GM18517 (cell line): Measurements from ENCODE around the gene SLC4A8.
"Not testable (repeated sequence)": the region's sequence is repeated elsewhere in the genome, so short reads cannot be mapped to it uniquely, and the experiment has no call there.

ENCODE experiments used
- ATAC-seq: cut with Tn5 transposase; IDR thresholded peaks from one replicate; pipeline ENCODE4 v1.9.1; 2021; ENCODE audit warnings: mild to moderate bottlenecking, moderate library complexity; ENCODE audit not compliant: unreplicated experiment

SLC4A8 gene

GRCh38 chr12:51471111-51471864 is 46.7 kb downstream of the SLC4A8 start:
- no peak for ATAC-seq

- ATAC-seq, result no peak
Measured at GRCh38 chr12:51472984-51473383, 48.4 kb downstream of the SLC4A8 start.

GRCh38 chr12:51473947-51474346 is 49.3 kb downstream of the SLC4A8 start:
- ATAC-seq, result no peak

GRCh38 chr12:51475543-51475942 is 50.9 kb downstream of the SLC4A8 start:
- ATAC-seq, result no peak

GRCh38 chr12:51480978-51481377 is 56.3 kb downstream of the SLC4A8 start:
- ATAC-seq, result no peak

- ATAC-seq, result no peak
Measured at GRCh38 chr12:51482929-51483697, 58.5 kb downstream of the SLC4A8 start.

DNA sequence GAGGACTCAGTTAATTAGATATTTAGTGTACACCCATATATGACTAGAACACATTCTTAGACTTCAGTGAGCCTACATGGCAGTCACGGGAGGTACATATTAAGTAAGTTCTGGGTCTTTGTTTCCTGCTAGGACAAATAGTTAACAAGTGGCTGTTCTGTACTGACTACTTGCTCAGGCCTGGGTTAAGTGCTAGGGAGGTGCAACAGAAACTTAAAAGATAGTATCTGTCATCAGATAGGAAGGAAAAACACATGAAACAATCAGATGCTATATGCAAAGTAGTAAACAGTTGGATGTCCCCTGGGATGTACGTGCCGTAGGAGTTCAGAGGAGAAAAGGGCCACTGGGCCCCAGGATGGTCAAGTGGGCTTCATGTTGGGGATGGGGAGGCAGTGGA is 59.5 kb downstream of the SLC4A8 start:
- ATAC-seq, result no peak

- ATAC-seq, result no peak
Measured at GRCh38 chr12:51488281-51488680, 63.6 kb downstream of the SLC4A8 start.

GRCh38 chr12:51493281-51493680 is 68.7 kb downstream of the SLC4A8 start:
- ATAC-seq, result no peak

DNA sequence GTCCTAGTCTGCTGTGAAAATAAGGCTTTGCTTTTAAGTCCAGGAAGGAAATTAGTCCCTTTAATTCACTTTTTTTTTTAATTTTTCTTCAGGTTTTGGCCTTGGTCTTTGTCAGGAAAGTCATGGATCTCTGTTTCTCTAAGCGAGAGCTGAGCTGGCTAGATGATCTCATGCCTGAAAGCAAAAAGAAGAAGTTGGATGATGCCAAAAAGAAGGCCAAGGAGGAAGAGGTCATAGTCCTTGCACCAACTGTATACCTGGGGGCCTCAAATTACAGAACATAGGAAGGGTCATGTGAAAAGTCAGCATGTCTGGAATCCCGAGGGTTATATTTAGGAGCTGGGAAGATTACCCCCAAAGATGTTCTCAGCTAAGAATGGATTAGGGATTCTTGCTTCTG is 72.3 kb downstream of the SLC4A8 start:
- ATAC-seq, result no peak

DNA sequence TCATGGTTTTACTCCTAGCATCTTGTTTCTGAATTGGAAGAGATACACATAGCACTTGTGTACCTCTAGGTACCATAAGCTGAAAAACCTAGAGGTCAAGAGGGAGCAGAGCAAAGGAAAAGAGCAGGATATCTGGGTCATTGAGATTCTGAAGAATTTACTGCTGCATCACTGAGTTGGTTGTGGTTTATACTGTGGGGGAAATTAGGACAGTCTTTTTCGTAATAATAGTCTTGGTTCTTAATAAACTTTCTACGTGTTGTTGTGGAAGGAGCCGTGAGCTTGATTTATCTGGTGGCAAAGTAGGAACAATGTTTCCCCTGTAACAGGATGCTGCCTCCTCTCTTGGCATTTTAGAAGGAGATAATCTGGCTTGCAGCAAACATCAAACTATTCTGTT is 80.2 kb downstream of the SLC4A8 start:
- ATAC-seq, result no peak

- no peak for ATAC-seq
Measured at GRCh38 chr12:51505360-51506105, 80.9 kb downstream of the SLC4A8 start.

GRCh38 chr12:51507178-51507577 is 82.5 kb downstream of the SLC4A8 start:
- no peak for ATAC-seq

DNA sequence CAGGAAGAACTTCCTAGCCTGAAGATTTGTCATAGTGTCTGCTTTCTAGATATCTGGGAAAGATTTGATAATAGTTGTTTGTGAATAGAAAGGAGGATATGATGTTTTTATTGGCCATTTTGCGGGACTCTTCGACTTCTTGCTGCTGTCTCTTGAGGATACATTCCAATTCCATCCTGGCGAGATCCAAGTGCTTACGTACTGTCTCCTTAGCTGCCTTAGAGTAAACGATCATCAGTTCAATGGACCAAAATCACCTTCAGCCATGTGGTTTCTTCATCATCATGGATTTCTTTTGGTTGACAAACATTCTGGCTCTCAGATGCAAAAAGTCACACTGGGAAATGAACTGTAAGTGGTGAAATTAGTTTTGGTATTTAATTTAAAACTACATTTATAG is 83.7 kb downstream of the SLC4A8 start:
- no peak for ATAC-seq

DNA sequence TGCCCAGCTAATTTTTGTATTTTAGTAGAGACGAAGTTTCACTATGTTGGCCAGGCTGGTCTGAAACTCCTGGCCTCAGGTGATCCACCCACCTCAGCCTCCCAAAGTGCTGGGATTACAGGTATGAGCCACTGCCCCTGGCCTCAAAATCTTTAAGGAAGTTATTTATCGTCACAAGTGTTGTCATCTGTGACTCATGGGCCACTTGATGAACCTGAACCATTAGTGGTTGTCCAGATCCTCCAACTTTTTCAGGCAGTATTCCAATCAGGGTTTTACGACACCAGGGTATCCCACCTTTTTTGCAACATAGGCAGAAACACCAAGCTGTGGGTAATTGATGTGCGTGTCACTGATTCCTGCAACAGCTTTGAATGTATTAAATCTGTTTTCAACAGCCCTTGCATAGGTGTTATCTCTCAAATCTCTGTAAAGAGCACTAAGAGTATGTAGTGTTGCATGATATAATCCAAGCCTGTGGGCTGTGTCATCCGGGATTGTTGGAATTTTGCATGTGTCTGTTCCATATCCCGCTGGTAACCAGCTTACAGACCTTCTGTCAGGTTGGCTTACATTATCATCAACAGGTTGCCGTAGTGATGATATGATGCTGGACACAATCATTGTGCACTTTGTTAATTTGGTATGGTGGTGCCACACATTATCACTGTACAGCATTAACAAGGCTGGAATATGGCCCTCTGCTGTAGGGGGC is 87.1 kb downstream of the SLC4A8 start:
- no peak for ATAC-seq

DNA sequence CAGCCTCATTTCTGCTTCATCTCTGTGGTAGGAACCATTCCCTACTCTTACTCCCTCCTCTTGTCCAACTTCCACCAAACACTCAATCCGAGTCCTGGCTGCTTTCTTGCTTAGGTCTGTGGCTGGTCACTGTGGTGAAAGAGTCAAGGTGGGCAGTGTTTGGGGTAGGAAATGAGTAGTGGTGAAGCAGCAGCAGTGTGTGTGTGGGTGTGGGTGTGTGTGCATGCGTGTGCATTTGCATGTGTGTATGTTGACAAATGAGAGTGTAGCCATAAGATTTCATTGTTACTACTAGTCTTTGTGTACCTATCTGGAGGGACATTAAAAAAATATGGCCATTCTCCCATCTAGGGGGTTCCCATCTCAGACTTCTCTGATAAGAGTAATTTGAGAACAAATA is 87.8 kb downstream of the SLC4A8 start:
- ATAC-seq, result no peak

DNA sequence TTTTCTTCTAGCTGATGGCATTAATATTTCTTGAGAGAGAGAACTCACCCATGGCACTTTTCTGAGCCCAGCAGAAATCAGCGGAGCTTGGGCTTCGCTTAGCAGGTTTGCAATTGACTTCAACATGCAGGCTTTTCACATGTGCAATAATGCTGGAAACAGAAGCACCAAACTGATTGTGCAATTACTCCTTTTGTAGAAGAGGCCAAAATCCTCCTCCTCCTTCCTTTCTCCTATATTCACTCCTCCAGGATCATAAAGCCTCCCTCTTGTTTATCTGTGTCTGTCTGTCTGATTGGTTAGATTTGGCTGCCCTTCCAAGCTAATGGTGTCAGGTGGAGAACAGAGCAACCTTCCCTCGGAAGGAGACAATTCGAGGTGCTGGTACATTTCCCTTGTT is 90.4 kb downstream of the SLC4A8 start:
- not testable (repeated sequence) for ATAC-seq

- ATAC-seq, result no peak
Measured at GRCh38 chr12:51517316-51517715, 92.7 kb downstream of the SLC4A8 start.

- no peak for ATAC-seq
Measured at GRCh38 chr12:51517800-51518199, 93.2 kb downstream of the SLC4A8 start.

- ATAC-seq, result no peak
Measured at GRCh38 chr12:51519755-51520154, 95.1 kb downstream of the SLC4A8 start.
